NCI-H524 (cell line): Measurements from ENCODE around the gene ENTPD2.
"Not testable (repeated sequence)": the region's sequence is repeated elsewhere in the genome, so short reads cannot be mapped to it uniquely, and the experiment has no call there.

Experiments used
- DNase-seq, 2 experiments: peaks; one replicate each; lab custom pipeline; 2025; lab: John Stamatoyannopoulos, UW

ENTPD2 gene

GRCh38 chr9:137045294-137046087, 8.4 kb downstream of the ENTPD2 start:
- DNase-seq, result peak; percentile 61 to 70

GRCh38 chr9:137044502-137045177, 9.2 kb downstream of the ENTPD2 start:
- DNase-seq, result peak; percentile 70

DNA sequence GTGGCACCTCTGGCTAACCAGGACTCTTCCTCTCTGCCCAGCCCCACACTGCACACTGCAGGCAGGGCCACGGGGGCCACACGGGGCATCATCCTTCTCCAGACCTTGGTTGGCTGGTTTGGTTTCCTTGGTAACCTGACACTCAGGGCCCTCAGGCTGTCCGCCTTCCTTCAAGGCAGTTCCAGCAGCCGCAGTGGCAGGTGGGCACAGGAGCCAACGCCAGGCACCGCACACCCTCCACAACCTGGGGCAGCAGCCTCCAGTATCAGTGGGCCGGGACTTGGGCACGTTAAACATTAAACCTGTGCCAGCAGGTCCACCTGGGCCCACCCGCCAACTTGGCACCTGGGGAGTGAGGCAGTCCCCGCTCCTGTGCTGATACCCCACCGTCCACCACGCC, 9.8 kb downstream of the ENTPD2 start:
- DNase-seq, result peak in 1 of 2 experiments; percentile 26

GRCh38 chr9:137042751-137043727, 10.8 kb downstream of the ENTPD2 start:
- no peak for DNase-seq

DNA sequence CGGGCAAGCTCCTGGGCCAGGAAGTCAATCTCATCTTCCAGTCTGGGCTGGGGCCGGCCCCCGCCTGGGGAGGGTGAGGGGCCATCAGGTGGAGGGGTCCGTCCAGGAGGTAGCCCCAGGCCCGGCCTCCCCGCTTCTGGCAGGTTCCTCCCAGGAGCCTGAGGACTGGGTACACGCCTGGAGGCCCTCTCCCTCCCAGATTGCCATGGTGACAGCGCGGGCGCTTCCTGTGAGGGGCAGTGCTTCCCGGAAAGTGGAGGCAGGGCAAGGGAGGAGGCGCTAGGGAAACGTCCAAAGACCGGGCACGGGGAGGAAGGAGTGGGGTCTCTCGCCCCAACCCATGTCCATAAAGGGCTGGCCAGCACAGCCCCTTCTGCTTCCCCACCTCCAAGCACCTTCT, 12.7 kb downstream of the ENTPD2 start:
- DNase-seq, result no peak

GRCh38 chr9:137040568-137040967, 13.3 kb downstream of the ENTPD2 start:
- no peak for DNase-seq

DNA sequence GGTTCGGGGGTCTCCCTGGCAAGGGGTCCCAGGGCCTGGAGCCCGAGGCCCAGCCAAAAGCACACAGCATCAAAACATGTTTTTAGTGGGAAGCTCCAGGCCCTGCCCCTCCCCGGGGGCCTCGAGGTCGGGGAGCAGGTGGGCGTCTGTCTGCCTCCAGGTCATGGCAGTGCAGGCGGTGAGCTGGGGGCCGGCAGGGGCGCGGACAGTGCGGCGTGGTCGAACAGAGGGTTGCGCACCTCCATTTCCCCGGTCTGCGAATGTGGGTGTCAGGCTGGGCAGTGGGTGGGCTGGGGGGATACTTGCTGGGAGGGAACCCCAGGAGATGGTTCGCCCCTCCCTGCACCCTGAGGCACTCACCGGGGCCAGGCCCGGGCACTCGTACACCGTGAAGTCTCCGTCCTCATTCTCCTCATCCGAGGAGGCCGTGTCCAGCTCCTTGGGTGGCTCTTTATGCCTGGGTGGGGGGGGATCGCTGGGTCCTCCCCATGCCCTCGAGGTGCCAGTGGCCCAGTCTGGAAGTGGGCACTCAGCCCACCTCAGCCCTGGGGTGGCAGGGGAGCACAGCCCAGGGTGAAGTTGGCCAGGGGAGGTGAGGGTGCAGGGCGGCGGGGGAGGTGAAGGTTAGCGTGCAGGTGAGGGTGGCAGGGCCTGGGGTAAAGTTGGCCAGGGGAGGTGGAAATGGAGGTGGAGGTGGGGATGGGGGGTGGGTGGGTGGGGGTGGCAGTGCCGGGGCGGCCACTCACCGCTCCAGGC, 14.1 kb downstream of the ENTPD2 start:
- DNase-seq, result no peak

- no peak for DNase-seq
Measured at GRCh38 chr9:137038916-137039315, 14.9 kb downstream of the ENTPD2 start.

GRCh38 chr9:137037483-137037882, 16.4 kb downstream of the ENTPD2 start:
- DNase-seq, result no peak

DNA sequence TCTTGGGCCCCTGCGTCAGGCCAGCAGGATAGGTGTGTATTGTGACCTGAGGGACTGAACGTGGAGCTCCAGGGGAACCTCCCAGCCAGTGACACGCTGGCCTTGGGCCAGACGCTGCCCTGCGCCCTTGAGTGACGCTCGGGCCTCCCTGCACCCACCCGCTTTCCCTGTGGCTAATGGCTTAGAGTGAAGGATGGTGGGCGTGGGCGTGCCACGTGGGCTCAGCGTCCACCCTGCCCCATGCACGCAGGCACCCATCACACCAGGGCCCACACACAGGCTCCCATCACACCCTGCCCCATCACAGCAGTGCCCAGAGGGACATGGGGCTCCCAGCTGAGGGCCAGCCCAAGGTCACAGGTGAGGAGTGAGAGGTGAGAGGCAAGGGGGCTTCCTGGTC, 16.8 kb downstream of the ENTPD2 start:
- DNase-seq, result no peak

GRCh38 chr9:137035937-137036336, 17.9 kb downstream of the ENTPD2 start:
- no peak for DNase-seq

- no peak for DNase-seq
Measured at GRCh38 chr9:137035507-137035834, 18.4 kb downstream of the ENTPD2 start.

DNA sequence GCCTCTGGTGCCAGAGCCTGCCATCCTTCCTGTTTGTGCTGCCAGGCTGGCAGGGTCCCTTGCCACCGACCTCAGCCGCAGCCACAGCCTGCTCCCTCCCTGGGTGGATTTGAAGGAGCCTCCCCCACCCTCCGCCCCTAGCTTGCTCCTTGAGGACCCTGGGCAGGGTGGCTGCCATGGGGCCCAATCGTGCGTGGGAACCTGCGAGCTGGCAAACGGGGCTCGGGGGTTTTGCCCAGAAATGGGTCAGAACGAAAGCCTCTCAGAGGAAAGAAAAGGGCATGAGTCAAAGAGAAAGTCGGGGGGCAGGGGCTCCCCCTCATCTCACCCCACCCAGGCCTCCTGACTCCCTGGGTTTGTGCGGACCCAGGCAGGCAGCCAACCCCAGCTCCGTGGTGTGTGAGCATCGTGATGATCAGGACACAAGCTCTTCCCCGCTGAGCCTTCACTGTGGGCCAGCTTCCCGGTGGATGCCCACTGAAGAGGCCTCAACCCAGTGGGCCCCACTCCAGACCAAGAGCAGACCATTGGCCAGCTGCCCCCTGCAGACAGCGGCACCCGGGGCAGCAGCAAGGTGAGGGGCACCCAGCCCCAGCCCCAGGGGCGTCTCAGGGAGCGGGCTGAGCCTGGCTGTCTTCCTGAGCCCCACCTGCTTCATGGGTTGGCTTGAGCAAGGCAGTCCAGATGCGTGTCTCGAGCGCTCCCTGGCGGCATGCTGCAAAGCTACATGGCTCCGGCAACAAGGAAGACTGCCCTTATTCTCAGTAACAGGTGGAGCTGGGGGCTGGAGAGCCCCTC, 19.0 kb downstream of the ENTPD2 start:
- peak; percentile 72 to 89 for DNase-seq

- DNase-seq, result peak in 1 of 2 experiments; percentile 20
Measured at GRCh38 chr9:137034039-137034708, 19.7 kb downstream of the ENTPD2 start.

GRCh38 chr9:137033481-137033880, 20.4 kb downstream of the ENTPD2 start:
- not testable (repeated sequence) for DNase-seq

- no peak for DNase-seq
Measured at GRCh38 chr9:137032858-137033257, 21.0 kb downstream of the ENTPD2 start.

DNA sequence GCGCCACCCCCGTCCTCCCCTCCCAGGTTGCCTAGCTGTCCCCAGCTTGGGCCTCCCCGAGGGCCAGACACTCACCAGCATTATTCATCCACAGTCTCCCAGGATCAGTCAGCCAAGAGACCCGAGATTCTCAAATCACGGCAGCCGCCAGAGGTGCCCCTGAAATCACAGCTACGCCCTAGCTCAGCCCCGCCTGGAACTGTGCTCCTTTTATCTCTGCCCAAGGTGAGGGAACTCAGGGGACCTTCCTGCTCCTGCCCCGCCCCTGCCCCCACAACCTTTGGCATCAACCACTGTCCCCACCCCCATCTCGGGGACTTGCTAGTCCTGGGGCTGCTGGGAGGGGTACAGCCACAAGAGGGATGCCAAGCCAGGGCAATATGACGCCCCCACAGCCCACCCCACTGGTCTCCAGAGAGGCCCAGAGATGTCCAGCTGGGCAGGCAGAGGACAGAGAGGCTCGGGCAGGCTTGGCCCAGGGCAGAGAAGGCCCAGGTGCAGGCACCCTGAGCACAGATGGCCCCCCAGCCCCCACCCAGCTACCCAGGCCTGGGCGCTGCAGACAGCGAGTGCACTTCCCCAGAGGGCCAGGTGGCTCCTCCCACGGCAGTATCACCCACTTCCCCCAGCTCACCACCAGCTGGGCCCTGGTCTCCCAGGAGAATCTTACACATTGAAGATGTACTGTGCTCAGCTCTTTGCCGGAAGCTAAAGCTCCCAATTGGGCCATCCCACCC, 21.8 kb downstream of the ENTPD2 start, which contains the start of gene FUT7:
FUT7 (minus strand) TSS at position 185 of the 737 bp plus-strand sequence; CDS start at position 88, 97 bp downstream.
- peak; percentile 45 to 75 for DNase-seq

DNA sequence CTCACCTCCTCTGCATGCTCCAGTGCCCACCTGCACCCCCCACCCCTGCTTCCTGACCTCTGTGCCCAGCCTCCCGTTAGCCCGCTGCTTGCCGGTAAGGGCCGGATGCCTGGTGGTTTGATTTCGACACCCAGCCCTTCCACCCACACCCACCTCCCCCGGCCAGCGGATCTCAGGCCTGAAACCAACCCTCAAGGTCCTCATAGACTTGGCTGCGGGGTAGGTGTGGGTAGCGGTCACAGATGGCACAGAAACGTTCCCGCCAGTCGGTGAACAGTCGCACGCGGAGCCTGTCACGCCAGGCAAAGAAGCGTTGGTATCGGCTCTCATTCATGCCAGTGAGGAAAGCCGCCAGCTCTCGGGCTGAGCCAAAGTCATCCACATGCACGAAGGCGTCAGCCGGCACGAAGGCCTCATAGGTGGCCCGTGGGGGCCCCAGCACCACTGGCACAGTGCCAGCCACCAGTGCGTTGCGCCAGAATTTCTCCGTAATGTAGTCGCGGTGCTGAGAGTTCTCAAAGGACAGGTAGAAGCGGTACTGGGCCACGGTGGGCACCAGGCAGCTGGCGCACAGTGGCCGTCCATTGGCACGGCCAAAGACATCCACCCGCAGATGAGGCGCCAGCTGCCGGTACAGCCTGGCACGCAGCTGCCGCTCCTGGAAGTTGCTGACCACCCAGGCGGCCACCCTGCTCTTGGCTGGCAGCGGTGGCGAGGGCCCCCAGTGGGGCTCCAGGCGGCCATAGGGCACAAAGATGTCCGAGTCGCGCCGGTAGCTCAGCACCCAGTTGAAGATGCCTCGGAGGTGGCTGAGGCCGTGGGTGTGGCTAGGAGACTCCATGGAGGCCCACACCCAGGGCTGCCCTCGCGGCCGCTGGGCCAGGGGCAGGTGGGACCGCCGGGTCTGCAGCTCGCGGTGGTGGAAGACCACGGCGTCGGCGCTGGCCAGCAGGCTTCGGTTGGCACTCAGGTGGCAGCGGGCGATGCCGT, 23.0 kb downstream of the ENTPD2 start:
- DNase-seq, result no peak
